GM21515 (cell line): ENCODE results near the gene SHOC1.
"Not testable (repeated sequence)": the region's sequence is repeated elsewhere in the genome, so short reads cannot be mapped to it uniquely, and the experiment has no call there.

Experiments
- ATAC-seq: cut with Tn5 transposase; IDR thresholded peaks from one replicate; pipeline ENCODE4 v1.9.1; 2021; ENCODE audit not compliant: unreplicated experiment

The SHOC1 gene

GRCh38 chr9:111805830-111806241 lies 11.1 kb upstream of the SHOC1 start:
- no peak for ATAC-seq

DNA sequence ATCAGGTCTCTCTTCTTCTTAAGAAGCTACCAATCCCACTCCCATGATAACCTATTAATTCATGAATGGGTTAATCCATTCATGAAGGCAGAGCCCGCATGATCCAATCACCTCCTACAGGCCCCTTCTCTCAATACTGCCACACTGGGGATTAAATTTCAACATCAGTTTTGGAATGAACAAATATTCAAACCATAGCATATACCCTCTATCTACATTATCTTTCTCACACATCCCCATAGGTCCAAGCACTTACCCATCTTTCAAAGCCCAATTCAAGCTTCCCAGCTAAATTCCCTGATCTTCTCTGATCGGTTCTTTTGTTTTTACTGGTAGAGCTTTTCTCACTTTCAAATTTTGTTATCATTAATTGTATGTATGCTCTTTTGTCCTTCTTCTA lies 10.5 kb upstream of the SHOC1 start:
- no peak for ATAC-seq

- no peak for ATAC-seq
Measured at GRCh38 chr9:111804636-111805035, 9.9 kb upstream of the SHOC1 start.

GRCh38 chr9:111803924-111804323 lies 9.2 kb upstream of the SHOC1 start:
- ATAC-seq, result no peak

DNA sequence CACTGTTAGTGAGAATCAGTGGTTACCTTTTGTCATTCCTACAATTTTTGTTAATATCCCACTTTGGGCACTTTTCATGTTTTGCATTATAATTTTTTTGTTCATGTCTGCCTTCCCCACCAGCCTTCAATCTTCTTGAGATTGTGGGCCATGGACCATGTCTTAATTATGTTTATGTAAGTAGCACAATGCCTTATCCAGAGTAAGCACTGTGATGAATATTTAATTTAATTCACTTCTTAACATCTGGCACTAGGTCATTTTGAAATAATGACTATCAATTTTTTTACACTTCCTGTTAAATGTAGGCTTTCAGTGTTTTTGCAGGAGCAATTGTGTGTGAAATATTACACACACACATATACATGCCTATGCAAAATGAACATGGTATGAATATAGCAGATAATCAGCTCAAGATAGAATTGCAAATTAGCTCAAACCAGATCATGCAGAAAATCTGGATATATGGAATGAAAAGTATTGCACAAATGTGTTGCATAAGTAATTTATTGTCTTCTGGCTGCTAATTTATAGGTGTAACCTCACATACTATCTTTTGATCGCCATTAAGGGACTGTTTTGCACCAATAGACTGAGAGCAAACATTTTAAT lies 5.3 kb upstream of the SHOC1 start:
- no peak for ATAC-seq

DNA sequence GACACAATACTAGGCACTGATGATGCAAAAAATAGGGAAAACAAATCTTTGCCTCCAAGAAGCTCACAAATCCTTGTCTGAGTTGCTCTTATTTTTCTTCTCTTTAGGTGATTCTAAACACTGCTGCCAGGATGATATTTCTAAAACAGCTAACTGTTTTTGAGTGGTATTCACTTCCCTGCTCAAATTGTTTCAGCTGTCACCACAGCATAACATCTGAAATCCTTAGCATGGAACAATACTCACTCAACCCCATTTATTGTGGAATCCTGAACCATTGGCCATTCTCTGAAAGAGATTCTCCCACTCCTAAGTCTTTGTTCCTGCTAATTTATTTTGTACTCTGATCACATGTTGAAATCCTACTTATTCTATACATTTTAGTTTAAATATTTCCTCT lies 4.8 kb upstream of the SHOC1 start:
- no peak for ATAC-seq

DNA sequence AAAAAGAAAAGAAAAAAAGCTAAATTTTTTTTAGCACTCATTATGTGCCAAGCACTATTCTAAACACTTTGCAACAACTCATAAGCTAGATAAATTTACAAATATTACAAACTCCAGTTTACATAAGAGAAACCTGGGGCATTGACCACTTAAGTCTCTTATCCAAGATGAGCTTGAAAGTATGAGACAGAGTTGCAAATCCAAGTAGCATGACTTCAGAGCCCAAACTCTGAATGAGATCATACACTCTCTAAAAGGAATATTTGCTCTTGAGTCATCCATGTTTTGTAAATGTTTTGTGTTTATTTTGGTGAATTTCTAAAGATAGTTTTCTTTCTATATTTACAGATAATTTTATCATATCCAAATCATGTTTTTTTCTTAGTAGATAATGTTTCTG lies 4.0 kb upstream of the SHOC1 start:
- no peak for ATAC-seq

- no peak for ATAC-seq
Measured at GRCh38 chr9:111795557-111795839, 761 bp upstream of the SHOC1 start.

- ATAC-seq, result not testable (repeated sequence)
Measured at GRCh38 chr9:111791821-111792220, 2.9 kb downstream of the SHOC1 start.

DNA sequence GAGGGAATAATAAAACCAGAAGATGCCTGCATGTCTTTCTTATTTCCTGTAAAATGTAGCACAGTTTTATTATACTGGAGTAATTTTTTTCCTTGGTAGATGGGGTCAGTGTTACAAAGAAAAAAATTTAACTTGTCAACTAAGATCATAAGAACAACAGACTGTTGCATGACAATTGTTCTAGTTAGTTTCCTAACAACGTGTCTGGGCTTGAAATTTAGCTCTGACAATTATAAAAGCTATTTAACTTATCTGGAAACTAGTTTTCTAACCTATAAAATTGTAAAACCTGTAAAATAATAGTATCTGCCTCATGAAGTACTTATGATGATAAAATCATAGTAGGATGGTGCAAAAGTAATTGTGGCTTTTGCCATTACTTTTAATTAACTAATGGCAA lies 4.9 kb downstream of the SHOC1 start:
- ATAC-seq, result no peak

GRCh38 chr9:111783857-111784256 lies 10.9 kb downstream of the SHOC1 start:
- ATAC-seq, result no peak

DNA sequence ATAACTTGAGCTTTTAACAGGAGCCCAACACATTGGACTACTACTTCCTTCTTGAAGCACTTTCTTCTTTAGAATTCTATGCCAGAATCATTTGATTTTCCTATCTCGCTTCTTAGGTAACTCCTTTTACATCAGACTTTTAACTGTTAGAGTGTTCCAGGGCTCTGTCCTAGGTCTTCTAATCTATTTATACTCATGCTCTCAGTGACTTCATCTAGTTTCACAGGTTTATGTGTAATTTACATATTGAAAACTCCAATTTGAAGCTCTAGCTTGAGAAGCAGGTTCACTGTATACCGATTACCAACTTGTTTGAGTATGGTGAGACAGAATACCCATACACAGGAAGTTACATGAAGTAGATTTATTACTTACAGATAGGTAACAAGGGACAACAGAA lies 11.3 kb downstream of the SHOC1 start:
- no peak for ATAC-seq

GRCh38 chr9:111766066-111766465 lies 28.7 kb downstream of the SHOC1 start:
- ATAC-seq, result no peak

DNA sequence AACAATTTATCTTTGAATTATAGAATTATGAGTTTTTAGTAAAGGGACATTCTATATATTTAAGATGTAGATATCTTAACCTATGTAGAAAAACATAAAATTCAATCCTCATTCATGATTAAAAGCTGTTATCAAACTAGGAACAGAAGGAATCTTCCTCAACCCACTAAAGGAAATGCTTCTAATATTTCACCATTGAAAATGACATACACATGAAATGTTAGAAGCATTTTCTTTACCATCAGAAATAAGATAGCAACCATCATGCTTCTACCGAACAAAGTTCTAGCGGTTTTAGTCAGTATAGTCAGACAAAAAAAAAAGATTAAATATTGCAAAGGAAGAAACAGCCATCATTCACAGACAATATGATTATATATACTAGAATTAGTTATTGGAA lies 32.2 kb downstream of the SHOC1 start:
- no peak for ATAC-seq

- no peak for ATAC-seq
Measured at GRCh38 chr9:111759762-111760639, 34.7 kb downstream of the SHOC1 start.

GRCh38 chr9:111754800-111755199 lies 39.9 kb downstream of the SHOC1 start:
- ATAC-seq, result no peak

- no peak for ATAC-seq
Measured at GRCh38 chr9:111752455-111752854, 42.3 kb downstream of the SHOC1 start.
